ENCODE results near the gene CHPT1. TPM values are rescaled to one million over a fixed set of nuclear protein-coding genes. Genes with fewer than 3 reads are reported as not detected.

Gene CHPT1
- total and polyA plus RNA-seq, 9 of the 15 experiments (the other 6 are each of a cell fraction or from before 2014, with no cell fraction given), result 15.3 to 210 (median 91.9) TPM

- Histone ChIP-seq H3K79me2 (ENCODE audit: control insufficient read depth, insufficient read depth, low read length) (no peaks in the 10 kb centered on the region), H3K27me3 (ENCODE audit: control insufficient read depth in 2 of 2, insufficient read depth in 2 of 2, low read length in 2 of 2) (no peaks in the 10 kb centered on the region), H3K9me1 (ENCODE audit: control insufficient read depth, insufficient read depth, low read length) (no peaks in the 10 kb centered on the region), H2AFZ (ENCODE audit: low read depth, low read length) (no peak overlapping the region), H3K4me2 (ENCODE audit: insufficient read depth, low read length) (no peak overlapping the region), H3K9ac (ENCODE audit: insufficient read depth in 1 of 2, low read depth in 2 of 2, low read length in 2 of 2) (no peak overlapping the region), H3K4me1 (replicated peaks in 1 of 2; ENCODE audit: control insufficient read depth in 2 of 2, insufficient read depth in 2 of 2, low read length in 2 of 2) (no peaks in the 10 kb centered on the region), H3K36me3 (ENCODE audit: control insufficient read depth, insufficient read depth, low read length) (peaks cover 51% of the 10 kb centered on the region), H3K4me3 (no peak overlapping the region), H3K27ac (ENCODE audit: extremely low read depth, low read depth, low read length) (no peak overlapping the region), H3K9me3 (replicated peaks; ENCODE audit: control insufficient read depth, insufficient read depth, low read depth, low read length) (no peaks in the 10 kb centered on the region), H4K20me1 (replicated peaks; ENCODE audit: control insufficient read depth, insufficient read depth, low read length) (no peaks in the 10 kb centered on the region)
- intact Hi-C loops (cut with micrococcal nuclease), result no loop called here
- no peak for ATAC-seq
- BruUV-seq (replicated peaks), result no TSS peak
- no peak for DNase-seq (ENCODE audit: extremely low read depth in 1 of 4, low spot score in 3 of 4)
- WGBS (ENCODE audit: insufficient coverage, low coverage, missing lambda C conversion rate), result 81% methylated on average over 5 of the region's 5 CpGs
- ChIA-PET POLR2A (interaction anchor here (0.9 kb wide), 1 partner anchor 15 kb away, joined by 3 read pairs; no protein-coding TSS in a partner anchor), CTCF (ENCODE audit: low intra/inter-chr PET ratio) (no interaction called here)
- no peak for FAIRE-seq
- in situ Hi-C loops (cut with MboI), result loop anchor here (5.0 kb wide), 1 partner anchor 352 kb away; no protein-coding TSS in a partner anchor
- no peak for TF ChIP-seq CHD7 (IDR thresholded peaks at IDR 0.05; ENCODE audit: low read depth, low read length)
- no peak for TF ChIP-seq ETV6 (IDR thresholded peaks at IDR 0.05; ENCODE audit: borderline replicate concordance in 1 of 2, low read depth in 2 of 2, low read length in 1 of 2)
- TF ChIP-seq ETV6 (CRISPR knock-in tag; IDR thresholded peaks at IDR 0.05; ENCODE audit: borderline replicate concordance), result no peak
- no peak for TF ChIP-seq ZNF696 (CRISPR knock-in tag; conservative IDR thresholded peaks at IDR 0.05)
- no peak for TF ChIP-seq RNF219 (CRISPR knock-in tag; IDR thresholded peaks at IDR 0.05)
These were observed 66.8 kb downstream of the CHPT1 start for GRCh38 chr12:101764051-101764792.

Measured in K562 (cell line).